Activated CD8-positive, alpha-beta T cell treated with anti-CD3 and anti-CD28 coated beads for 36 hours (primary cell): ENCODE data around the gene ABCG4. TPM values are rescaled to one million over a fixed set of nuclear protein-coding genes. Genes with fewer than 3 reads are reported as not detected.
"Not testable (repeated sequence)": the region's sequence is repeated elsewhere in the genome, so short reads cannot be mapped to it uniquely, and the experiment has no call there.

Experiments
- ATAC-seq: fragments of 200-7000 bp; cut with Tn5 transposase; one replicate; pipeline ENCODE4 v1.10.0; 2021; ENCODE audit warnings: mild to moderate bottlenecking, moderate library complexity
- CTCF ChIA-PET: fragments of 350-600 bp; sonication (Branson Sonifier 250); formaldehyde crosslinking; loops from one replicate; lab custom pipeline; 2021; ENCODE audit warnings: antibody characterized with exemption; lab: Charles Lee
- POLR2A ChIA-PET: fragments of 350-600 bp; sonication (Branson Sonifier 250); formaldehyde crosslinking; loops from one replicate; lab custom pipeline; 2021; ENCODE audit warnings: antibody characterized with exemption; lab: Charles Lee
- DNase-seq: peaks from one replicate; pipeline ENCODE4 v3.0.0-alpha.2; 2020
- H3K27ac Mint-ChIP-seq: one replicate; pipeline ENCODE4 v1.8.0; 2021; ENCODE audit warnings: mild to moderate bottlenecking, mixed read lengths
- H3K27me3 Mint-ChIP-seq: one replicate; pipeline ENCODE4 v1.8.0; 2021; ENCODE audit warnings: mixed read lengths
- H3K36me3 Mint-ChIP-seq: one replicate; pipeline ENCODE4 v1.8.0; 2021; ENCODE audit warnings: low read depth, mixed read lengths
- H3K4me1 Mint-ChIP-seq: one replicate; pipeline ENCODE4 v1.8.0; 2021; ENCODE audit warnings: low read depth, mixed read lengths
- H3K4me3 Mint-ChIP-seq: one replicate; pipeline ENCODE4 v1.8.0; 2021; ENCODE audit warnings: mild to moderate bottlenecking, moderate library complexity, mixed read lengths
- H3K9me3 Mint-ChIP-seq: one replicate; pipeline ENCODE4 v1.8.0; 2021; ENCODE audit warnings: mixed read lengths
- CTCF ChIP-seq: fragments of 200-600 bp; IDR thresholded peaks from one replicate; pipeline ENCODE4 v1.8.0; 2022; ENCODE audit warnings: antibody characterized with exemption, mild to moderate bottlenecking
- intact Hi-C: fragments of 100-400 bp; cut with micrococcal nuclease; formaldehyde crosslinking; loops from one replicate; pipeline ENCODE4 v1.10.0; 2022
- total RNA-seq, 2 experiments: library from RNA; stranded (reverse); gene quantifications; one replicate each; pipeline ENCODE4 v1.2.3, GENCODE V29; 2021

ABCG4 gene
- total RNA-seq, 2 experiments from 2014 or later: not detected

GRCh38 chr11:119130662-119131061, 18.2 kb upstream of the ABCG4 start:
- Mint-ChIP-seq H3K27ac (no peak overlapping the region), H3K4me1 (peaks cover 11% of the 10 kb centered on the region), H3K9me3 (no peaks in the 10 kb centered on the region), H3K4me3 (no peak overlapping the region), H3K36me3 (peaks cover 31% of the 10 kb centered on the region), H3K27me3 (no peaks in the 10 kb centered on the region)
- CTCF ChIA-PET: interaction anchor here (0.6 kb wide), 1 partner anchor 66 kb away, joined by 3 read pairs; no protein-coding TSS in a partner anchor
- ATAC-seq: no peak
- intact Hi-C loops: no loop called here
- no peak for TF ChIP-seq CTCF
- POLR2A ChIA-PET: no interaction called here
- no peak for DNase-seq

- H3K4me1 Mint-ChIP-seq: no peaks in the 10 kb centered on the region
- peak; percentile 25 for TF ChIP-seq CTCF
- no peak overlapping the region for H3K4me3 Mint-ChIP-seq
- peaks cover 2% of the 10 kb centered on the region for H3K27me3 Mint-ChIP-seq
- H3K9me3 Mint-ChIP-seq: no peaks in the 10 kb centered on the region
- H3K27ac Mint-ChIP-seq: no peak overlapping the region
- POLR2A ChIA-PET: no interaction called here
- DNase-seq (no peak), ATAC-seq (peak; percentile 47)
- CTCF ChIA-PET: interaction anchor here (1.0 to 2.4 kb wide), 10 partner anchors 8 to 71 kb away, joined by 3 to 8 read pairs (median 4); partner anchors contain the start of gene HINFP
- peaks cover 28% of the 10 kb centered on the region for H3K36me3 Mint-ChIP-seq
- intact Hi-C loops: no loop called here
Measured at GRCh38 chr11:119134389-119134978, 14.4 kb upstream of the ABCG4 start.

GRCh38 chr11:119139276-119139675, 9.6 kb upstream of the ABCG4 start:
- ATAC-seq, H3K36me3 Mint-ChIP-seq, H3K4me3 Mint-ChIP-seq, DNase-seq, intact Hi-C loops, H3K27ac Mint-ChIP-seq, H3K9me3 Mint-ChIP-seq, H3K27me3 Mint-ChIP-seq, H3K4me1 Mint-ChIP-seq: not testable (repeated sequence)
- POLR2A ChIA-PET: interaction anchor here (0.7 kb wide), 1 partner anchor 199 kb away, joined by 3 read pairs; no protein-coding TSS in a partner anchor
- CTCF ChIA-PET: interaction anchor here (0.8 to 1.7 kb wide), 6 partner anchors 12 to 185 kb away, joined by 3 to 4 read pairs (median 4); no protein-coding TSS in a partner anchor

GRCh38 chr11:119144825-119145486, 3.9 kb upstream of the ABCG4 start:
- intact Hi-C loops: no loop called here
- Mint-ChIP-seq H3K27me3 (peaks cover 25% of the 10 kb centered on the region), H3K4me3 (no peak overlapping the region), H3K36me3 (no peaks in the 10 kb centered on the region), H3K9me3 (no peaks in the 10 kb centered on the region), H3K4me1 (peaks cover 12% of the 10 kb centered on the region), H3K27ac (no peak overlapping the region)
- TF ChIP-seq CTCF: peak; percentile 45
- POLR2A ChIA-PET: interaction anchor here (0.7 kb wide), 1 partner anchor 51 kb away, joined by 3 read pairs; no protein-coding TSS in a partner anchor
- CTCF ChIA-PET: interaction anchor here (0.8 to 1.4 kb wide), 3 partner anchors 52 to 176 kb away, joined by 3 to 5 read pairs (median 3); no protein-coding TSS in a partner anchor
- peak; percentile 60 for DNase-seq
- peak; percentile 71 for ATAC-seq

- Mint-ChIP-seq H3K36me3 (no peaks in the 10 kb centered on the region), H3K4me1 (peaks cover 12% of the 10 kb centered on the region), H3K27me3 (peaks cover 27% of the 10 kb centered on the region), H3K9me3 (no peaks in the 10 kb centered on the region), H3K4me3 (no peak overlapping the region), H3K27ac (no peak overlapping the region)
- DNase-seq: no peak
- intact Hi-C loops: no loop called here
- no peak for ATAC-seq
- POLR2A ChIA-PET: interaction anchor here (0.6 kb wide), 1 partner anchor 87 kb away, joined by 3 read pairs; no protein-coding TSS in a partner anchor
- CTCF ChIA-PET: interaction anchor here (0.8 to 1.4 kb wide), 4 partner anchors 21 to 176 kb away, joined by 3 to 5 read pairs (median 3); no protein-coding TSS in a partner anchor
- TF ChIP-seq CTCF: no peak
Measured at GRCh38 chr11:119145551-119145950, 3.3 kb upstream of the ABCG4 start.
